ENCODE measurements around the gene TAF11L2. TPM values are rescaled to one million over a fixed set of nuclear protein-coding genes. Genes with fewer than 3 reads are reported as not detected.
"Not testable (repeated sequence)": the region's sequence is repeated elsewhere in the genome, so short reads cannot be mapped to it uniquely, and the experiment has no call there.

Gene TAF11L2
- total RNA-seq, 1 donor from 2014 or later = not detected

GRCh38 chr5:17526504-17526903, 28.5 kb downstream of the TAF11L2 start:
- not testable (repeated sequence) for DNase-seq

- DNase-seq = not testable (repeated sequence)
Measured at GRCh38 chr5:17528369-17528768, 30.3 kb downstream of the TAF11L2 start, which contains the start of gene TAF11L6. TSS of gene TAF11L6 (plus strand) at chr5:17528669.

Small RNA genes lying within 50 kb of the gene (small RNA-seq; reads per million reads assigned to genes)
- gene AC106774.3 (ENCODE audit: low replicate concordance) = not detected

Other genes starting within 250 kb of the TAF11L2 start
- gene TAF11L3, start 20.1 kb downstream of the TAF11L2 start, total RNA-seq = not detected
- not detected for gene TAF11L4, start 23.6 kb downstream of the TAF11L2 start, total RNA-seq
- gene TAF11L5, start 27.0 kb downstream of the TAF11L2 start, total RNA-seq = not detected
- gene TAF11L6, start 30.4 kb downstream of the TAF11L2 start, total RNA-seq = not detected
- not detected for gene TAF11L7, start 87.5 kb downstream of the TAF11L2 start, total RNA-seq
- not detected for gene TAF11L8, start 92.7 kb downstream of the TAF11L2 start, total RNA-seq
- gene TAF11L9, start 96.2 kb downstream of the TAF11L2 start, total RNA-seq = not detected
- not detected for gene TAF11L10, start 99.6 kb downstream of the TAF11L2 start, total RNA-seq
- gene TAF11L11, start 106.0 kb downstream of the TAF11L2 start, total RNA-seq = not detected
- not detected for gene TAF11L12, start 112.2 kb downstream of the TAF11L2 start, total RNA-seq
- not detected for gene TAF11L13, start 133.9 kb downstream of the TAF11L2 start, total RNA-seq
- not detected for gene TAF11L14, start 136.2 kb downstream of the TAF11L2 start, total RNA-seq

All from tongue (tissue), 3 donors.